T-helper 17 cell (primary cell): Measurements from ENCODE around the gene DNAJB9. TPM values are rescaled to one million over a fixed set of nuclear protein-coding genes. Genes with fewer than 3 reads are reported as not detected.
"Not testable (repeated sequence)": the region's sequence is repeated elsewhere in the genome, so short reads cannot be mapped to it uniquely, and the experiment has no call there.

Source experiments
- ATAC-seq: fragments of 150-1000 bp; cut with Tn5 transposase; 2 replicates; pipeline ENCODE4 v1.10.0; 2021; ENCODE audit warnings: mild to moderate bottlenecking, moderate library complexity
- DNase-seq, 3 donors: peaks; one replicate each; pipeline versions ENCODE4 v3.0.0 to v3.0.0-alpha.2; 2020 to 2021
- H3K9me3 ChIP-seq: one replicate; pipeline ENCODE4 v1.7.0; 2013; ENCODE audit warnings: low read length, mild to moderate bottlenecking; ENCODE audit not compliant: control insufficient read depth, poor library complexity, severe bottlenecking
- H3K27ac Mint-ChIP-seq: one replicate; pipeline ENCODE4 v1.8.0; 2022; ENCODE audit warnings: mild to moderate bottlenecking, moderate library complexity, mixed read lengths
- H3K27me3 Mint-ChIP-seq: one replicate; pipeline ENCODE4 v1.8.0; 2022; ENCODE audit warnings: mixed read lengths
- H3K36me3 Mint-ChIP-seq: one replicate; pipeline ENCODE4 v1.8.0; 2022; ENCODE audit warnings: low read depth, mixed read lengths
- H3K4me1 Mint-ChIP-seq: one replicate; pipeline ENCODE4 v1.8.0; 2022; ENCODE audit warnings: mild to moderate bottlenecking, mixed read lengths
- H3K4me3 Mint-ChIP-seq: one replicate; pipeline ENCODE4 v1.8.0; 2022; ENCODE audit warnings: mild to moderate bottlenecking, moderate library complexity, mixed read lengths
- total RNA-seq, 4 donors: library from RNA in 2 of 4; stranded (reverse) in 2 of 4; gene quantifications; one replicate each; pipeline ENCODE4 v1.2.3 and lab custom pipeline; 2022 to 2026

The DNAJB9 gene
- total RNA-seq, 2 donors from 2014 or later, result 54.3 to 58.3 TPM

DNA sequence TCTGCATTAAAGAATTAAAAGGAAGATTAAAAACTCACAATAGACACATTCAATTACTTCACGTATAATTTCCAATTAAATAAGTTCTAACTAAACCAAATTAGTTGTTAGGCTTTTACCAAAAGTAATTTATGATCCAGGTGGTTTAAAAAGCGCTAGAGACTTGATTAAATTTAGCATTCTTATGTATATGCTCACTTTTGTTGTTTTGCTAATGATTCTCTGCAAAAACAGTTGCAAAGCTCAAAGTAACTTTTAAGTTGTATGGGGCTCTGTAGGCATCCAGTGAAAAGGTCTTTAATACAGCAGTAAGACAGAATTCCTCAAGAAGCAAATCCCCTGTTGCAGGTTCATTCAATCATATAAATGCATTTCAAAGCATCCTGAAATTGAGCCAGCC is 28.2 kb upstream of the DNAJB9 start:
- Mint-ChIP-seq H3K4me1 (no peaks in the 10 kb centered on the region), H3K36me3 (no peaks in the 10 kb centered on the region), H3K27me3 (peaks cover 7% of the 10 kb centered on the region), H3K27ac (no peak overlapping the region), H3K4me3 (no peak overlapping the region)
- DNase-seq (no peak), ATAC-seq (no peak)
- no peaks in the 10 kb centered on the region for H3K9me3 ChIP-seq

DNA sequence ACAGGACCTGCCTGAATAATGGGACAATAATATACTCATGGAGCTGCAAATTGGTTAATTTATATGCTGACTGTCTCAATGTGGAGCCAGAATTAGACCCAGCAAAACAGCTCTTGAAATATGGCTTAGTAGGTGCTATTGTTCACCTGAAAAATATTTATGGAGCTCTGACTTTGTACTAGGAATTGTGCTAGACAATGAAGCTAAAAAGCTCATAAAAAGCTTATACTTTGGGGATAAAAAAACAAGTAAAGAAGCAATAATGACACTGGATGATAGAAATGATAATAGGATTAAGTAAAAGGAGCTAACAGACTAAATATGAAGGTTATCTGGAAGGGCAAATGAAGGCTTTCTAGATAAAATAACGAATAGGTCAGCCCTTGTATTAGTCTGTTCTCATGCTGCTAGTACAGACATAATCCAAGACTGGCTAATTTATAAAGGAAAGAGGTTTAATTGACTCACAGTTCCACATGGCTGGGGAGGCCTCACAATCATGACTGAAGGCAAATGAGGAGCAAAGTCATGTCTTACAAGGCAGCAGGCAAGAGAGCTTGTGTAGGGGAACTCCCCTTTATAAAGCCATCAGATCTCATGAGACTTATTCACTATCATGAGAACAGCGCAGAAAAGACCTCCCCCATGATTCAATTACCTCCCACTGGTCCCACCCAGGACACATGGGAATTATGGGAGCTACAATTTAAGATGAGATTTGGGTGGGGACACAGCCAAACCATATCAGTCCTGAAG is 21.4 kb upstream of the DNAJB9 start:
- H3K4me1 Mint-ChIP-seq, H3K36me3 Mint-ChIP-seq, H3K4me3 Mint-ChIP-seq, ATAC-seq, H3K27me3 Mint-ChIP-seq, DNase-seq, H3K27ac Mint-ChIP-seq, H3K9me3 ChIP-seq: not testable (repeated sequence)

DNA sequence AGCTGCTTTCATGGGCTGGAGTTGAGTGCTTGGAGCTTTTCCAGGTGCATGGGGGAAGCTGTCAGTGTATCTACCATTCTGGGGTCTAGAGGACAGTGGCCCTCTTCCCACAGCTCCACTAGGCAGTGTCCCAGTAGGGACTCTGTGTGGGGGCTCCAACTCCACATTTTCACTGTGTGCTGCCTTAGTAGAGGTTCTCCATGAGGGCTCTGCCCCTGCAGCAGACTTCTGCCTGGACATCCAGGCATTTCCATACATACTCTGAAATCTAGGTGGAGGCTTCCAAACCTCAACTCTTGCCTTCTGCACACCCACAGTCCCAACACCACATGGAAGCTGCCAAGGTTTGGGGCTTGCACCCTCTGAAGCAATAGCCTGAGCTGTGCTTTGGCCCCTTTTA is 13.0 kb upstream of the DNAJB9 start:
- not testable (repeated sequence) for DNase-seq, H3K9me3 ChIP-seq, H3K27me3 Mint-ChIP-seq, H3K36me3 Mint-ChIP-seq, H3K4me3 Mint-ChIP-seq, H3K27ac Mint-ChIP-seq, ATAC-seq, H3K4me1 Mint-ChIP-seq

DNA sequence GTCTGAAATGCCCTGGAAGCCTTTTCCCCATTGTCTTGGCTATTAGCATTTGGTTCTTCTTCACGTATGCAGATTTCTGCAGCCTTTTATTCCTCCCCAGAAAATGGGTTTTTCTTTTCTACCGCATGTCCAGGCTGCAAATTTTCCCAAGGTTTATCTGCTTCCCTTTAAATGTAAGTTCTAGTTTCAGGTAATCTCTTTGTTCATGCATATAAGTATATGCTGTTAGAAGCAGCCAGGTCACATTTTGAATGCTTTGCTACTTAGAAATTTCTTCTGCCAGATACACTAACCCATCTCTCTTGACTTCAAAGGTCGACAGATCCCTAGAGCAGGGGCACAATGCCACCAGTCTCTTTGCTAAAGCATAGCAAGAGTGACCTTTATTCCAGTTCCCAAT is 12.5 kb upstream of the DNAJB9 start:
- DNase-seq (no peak), ATAC-seq (no peak)
- H3K27ac Mint-ChIP-seq, result no peak overlapping the region
- peaks cover 3% of the 10 kb centered on the region for H3K4me1 Mint-ChIP-seq
- H3K4me3 Mint-ChIP-seq, result no peak overlapping the region
- H3K27me3 Mint-ChIP-seq, result no peaks in the 10 kb centered on the region
- H3K36me3 Mint-ChIP-seq, result peaks cover 5% of the 10 kb centered on the region
- no peaks in the 10 kb centered on the region for H3K9me3 ChIP-seq

DNA sequence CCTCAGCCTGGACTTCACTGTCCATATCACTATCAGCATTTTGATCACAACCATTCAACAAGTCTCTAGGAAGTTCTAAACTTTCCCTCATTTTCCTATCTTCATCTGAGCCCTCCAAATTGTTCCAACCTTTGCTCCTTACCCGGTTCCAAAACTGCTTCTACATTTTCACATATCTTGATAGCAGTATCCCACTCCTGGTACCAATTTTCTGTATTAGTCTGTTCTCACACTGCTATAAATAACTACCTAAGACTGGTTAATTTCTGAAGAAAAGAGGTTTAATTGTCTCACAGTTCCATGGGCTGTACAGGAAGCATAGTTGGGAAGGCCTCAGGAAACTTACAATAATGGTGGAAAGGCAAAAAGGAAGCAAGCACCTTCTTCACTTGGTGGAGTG is 12.1 kb upstream of the DNAJB9 start:
- no peaks in the 10 kb centered on the region for H3K9me3 ChIP-seq
- H3K36me3 Mint-ChIP-seq, result peaks cover 5% of the 10 kb centered on the region
- no peak overlapping the region for H3K4me3 Mint-ChIP-seq
- DNase-seq, result no peak
- ATAC-seq, result no peak
- H3K4me1 Mint-ChIP-seq, result peaks cover 3% of the 10 kb centered on the region
- no peaks in the 10 kb centered on the region for H3K27me3 Mint-ChIP-seq
- no peak overlapping the region for H3K27ac Mint-ChIP-seq

DNA sequence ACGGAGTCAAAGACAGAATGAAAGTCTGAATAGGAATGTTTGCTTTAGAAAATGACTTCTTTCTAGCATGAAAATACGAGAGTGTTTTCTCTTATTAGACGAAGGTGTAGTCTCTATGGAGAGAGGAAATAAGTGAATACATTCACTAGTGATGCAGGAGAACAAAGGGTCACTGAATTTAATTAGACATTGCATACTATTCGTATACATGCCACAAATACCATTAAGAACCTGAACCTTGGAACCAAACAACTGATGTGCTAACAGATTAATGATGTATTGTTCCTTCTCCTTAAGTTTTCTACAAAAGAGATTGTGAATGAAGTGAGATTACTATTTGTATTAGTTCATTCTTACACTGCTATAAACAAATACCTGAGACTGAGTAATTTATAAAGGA is 10.4 kb upstream of the DNAJB9 start:
- H3K36me3 Mint-ChIP-seq, result peaks cover 5% of the 10 kb centered on the region
- no peaks in the 10 kb centered on the region for H3K27me3 Mint-ChIP-seq
- peaks cover 3% of the 10 kb centered on the region for H3K4me1 Mint-ChIP-seq
- ATAC-seq (no peak), DNase-seq (no peak)
- H3K4me3 Mint-ChIP-seq, result no peak overlapping the region
- H3K27ac Mint-ChIP-seq, result no peak overlapping the region
- H3K9me3 ChIP-seq, result no peaks in the 10 kb centered on the region

DNA sequence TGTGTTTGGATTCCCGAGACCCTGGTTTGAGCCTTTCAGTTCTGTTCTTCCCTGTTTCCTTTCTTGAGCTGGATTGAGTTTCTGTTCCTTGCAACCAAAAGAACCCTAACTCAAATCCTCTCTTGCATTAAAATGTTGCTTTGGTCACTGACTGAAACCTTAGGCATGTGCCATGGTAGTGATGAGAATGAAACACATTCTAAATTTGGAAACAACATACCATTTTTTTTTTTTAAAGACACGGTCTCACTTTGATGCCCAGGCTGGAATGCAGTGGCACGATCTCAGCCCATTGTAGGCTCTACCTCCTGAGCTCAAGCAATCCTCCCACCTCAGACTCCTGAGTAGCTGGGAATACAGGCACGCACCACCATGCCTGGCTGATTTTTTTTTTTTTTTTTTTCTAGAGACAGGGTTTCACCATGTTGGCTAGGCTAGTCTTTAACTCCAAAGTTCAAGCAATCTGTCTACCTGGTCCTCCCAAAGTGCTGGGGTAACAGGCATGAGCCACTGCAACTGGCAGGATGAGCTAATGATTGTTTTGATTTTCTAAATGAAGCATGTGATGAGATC is 8.5 kb upstream of the DNAJB9 start:
- no peaks in the 10 kb centered on the region for H3K27me3 Mint-ChIP-seq
- H3K36me3 Mint-ChIP-seq, result peaks cover 8% of the 10 kb centered on the region
- peaks cover 7% of the 10 kb centered on the region for H3K4me1 Mint-ChIP-seq
- no peak overlapping the region for H3K4me3 Mint-ChIP-seq
- ATAC-seq (no peak), DNase-seq (no peak)
- H3K27ac Mint-ChIP-seq, result no peak overlapping the region
- no peaks in the 10 kb centered on the region for H3K9me3 ChIP-seq

DNA sequence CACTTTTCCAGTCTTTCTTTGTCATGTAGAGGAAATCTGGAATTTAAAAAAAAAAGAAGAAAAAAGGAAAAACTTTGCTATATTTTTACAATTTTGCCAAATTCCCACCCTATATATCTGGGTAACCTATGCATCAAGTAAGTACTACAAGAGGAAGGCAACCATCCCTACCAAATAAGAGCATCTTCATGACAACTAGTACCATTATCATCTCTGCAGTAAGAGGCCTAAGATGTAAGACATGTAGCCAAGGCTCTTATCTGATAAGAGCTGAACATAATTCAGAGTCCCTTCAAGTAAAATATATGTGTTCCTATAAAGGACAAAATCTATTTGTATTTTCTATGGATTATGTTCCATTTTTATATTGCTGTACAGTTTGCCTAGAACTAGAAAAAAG is 3.7 kb upstream of the DNAJB9 start:
- peaks cover 11% of the 10 kb centered on the region for H3K36me3 Mint-ChIP-seq
- no peaks in the 10 kb centered on the region for H3K9me3 ChIP-seq
- DNase-seq, result no peak
- no peak overlapping the region for H3K27ac Mint-ChIP-seq
- no peak overlapping the region for H3K4me3 Mint-ChIP-seq
- H3K4me1 Mint-ChIP-seq, result peaks cover 24% of the 10 kb centered on the region
- no peaks in the 10 kb centered on the region for H3K27me3 Mint-ChIP-seq
- ATAC-seq, result no peak

DNA sequence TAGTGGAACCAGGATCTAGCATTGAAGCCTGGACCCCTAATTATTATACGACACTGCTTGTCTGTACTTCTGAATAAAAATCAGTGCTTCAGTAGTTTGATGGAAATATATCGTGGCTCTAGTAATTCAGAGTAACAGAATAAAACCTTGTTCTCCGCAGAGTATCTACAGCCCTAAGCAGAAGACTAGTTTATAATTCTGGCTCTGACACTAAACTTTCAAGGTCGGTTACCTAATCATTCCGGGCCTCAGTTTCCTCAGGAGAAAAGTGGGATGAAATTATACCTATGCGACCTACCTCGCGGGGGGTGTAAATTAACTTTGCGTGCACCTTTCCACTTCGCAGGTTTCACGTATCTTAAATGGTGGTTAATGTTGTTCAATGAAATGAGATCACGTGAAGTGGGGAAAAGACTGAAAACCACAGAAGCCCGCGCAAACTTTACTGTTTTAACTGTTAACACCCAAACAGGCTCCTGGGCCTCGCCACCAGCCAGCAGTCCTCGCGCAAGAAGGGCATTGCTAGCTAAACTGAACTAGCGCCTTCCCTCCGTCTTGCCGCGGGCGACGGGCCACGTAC is 783 bp upstream of the DNAJB9 start:
- no peaks in the 10 kb centered on the region for H3K27me3 Mint-ChIP-seq
- no peaks in the 10 kb centered on the region for H3K9me3 ChIP-seq
- H3K27ac Mint-ChIP-seq, result peak overlapping the region; percentile 100
- H3K36me3 Mint-ChIP-seq, result peaks cover 10% of the 10 kb centered on the region
- peak; percentile 37 for ATAC-seq
- peak overlapping the region; percentile 100 for H3K4me3 Mint-ChIP-seq
- H3K4me1 Mint-ChIP-seq, result peaks cover 29% of the 10 kb centered on the region
- DNase-seq, result peak in 1 of 3 donors; percentile 46

DNA sequence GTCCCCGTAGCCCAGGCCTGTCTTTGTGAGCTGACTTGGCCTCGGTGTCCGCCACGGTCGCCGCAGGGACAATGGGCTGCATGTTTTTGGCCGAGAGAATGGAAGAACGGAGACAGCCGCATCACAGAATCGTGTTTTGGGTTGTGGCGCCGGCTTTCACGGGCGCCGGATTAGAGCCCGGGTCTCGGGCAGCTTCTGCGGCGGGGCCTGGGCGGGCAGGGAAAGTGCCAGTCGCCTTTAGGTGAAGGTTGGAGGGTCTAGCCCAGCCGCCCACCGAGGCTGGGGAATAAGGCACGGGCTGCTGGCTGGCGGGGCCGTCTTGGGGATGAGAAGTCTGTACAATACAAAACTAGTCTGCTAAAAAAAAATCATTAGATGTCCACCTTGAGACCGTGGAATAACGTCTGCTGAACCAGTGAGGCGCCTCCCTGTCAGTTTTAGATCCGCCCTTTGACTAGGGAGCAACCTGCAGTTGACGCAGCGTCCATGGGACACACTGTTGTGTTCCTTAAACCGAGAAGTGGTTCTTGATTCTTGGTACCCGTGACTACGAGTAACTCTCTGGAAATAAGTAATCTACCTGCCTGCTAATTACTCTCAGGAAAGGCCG is 577 bp downstream of the DNAJB9 start:
- Mint-ChIP-seq H3K4me1 (peaks cover 34% of the 10 kb centered on the region), H3K4me3 (peak overlapping the region; percentile 100), H3K36me3 (peaks cover 10% of the 10 kb centered on the region), H3K27ac (peak overlapping the region; percentile 100), H3K27me3 (no peaks in the 10 kb centered on the region)
- DNase-seq (peak; percentile 17 to 23 (median 22)), ATAC-seq (peak; percentile 5)
- H3K9me3 ChIP-seq, result no peaks in the 10 kb centered on the region

DNA sequence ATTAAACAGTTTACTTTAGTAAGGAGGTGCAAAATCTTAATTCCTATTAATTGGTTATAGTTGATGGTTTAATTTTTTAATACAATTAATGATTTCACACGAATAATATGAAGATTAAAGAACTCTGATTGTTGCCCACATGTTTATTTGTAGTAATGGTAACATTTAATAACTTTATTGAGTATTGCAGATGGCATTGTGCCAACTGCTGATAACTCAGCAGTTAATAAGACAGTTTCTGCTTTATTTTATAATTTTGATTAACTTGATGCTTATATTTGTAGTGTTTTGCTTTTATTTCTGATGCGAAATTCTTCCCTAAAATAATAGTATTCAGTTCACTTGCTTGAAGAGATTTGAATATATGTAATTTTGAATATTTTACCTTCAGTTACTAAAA is 2.8 kb downstream of the DNAJB9 start:
- Mint-ChIP-seq H3K4me1 (peaks cover 41% of the 10 kb centered on the region), H3K27ac (no peak overlapping the region)
- ATAC-seq, result no peak

DNA sequence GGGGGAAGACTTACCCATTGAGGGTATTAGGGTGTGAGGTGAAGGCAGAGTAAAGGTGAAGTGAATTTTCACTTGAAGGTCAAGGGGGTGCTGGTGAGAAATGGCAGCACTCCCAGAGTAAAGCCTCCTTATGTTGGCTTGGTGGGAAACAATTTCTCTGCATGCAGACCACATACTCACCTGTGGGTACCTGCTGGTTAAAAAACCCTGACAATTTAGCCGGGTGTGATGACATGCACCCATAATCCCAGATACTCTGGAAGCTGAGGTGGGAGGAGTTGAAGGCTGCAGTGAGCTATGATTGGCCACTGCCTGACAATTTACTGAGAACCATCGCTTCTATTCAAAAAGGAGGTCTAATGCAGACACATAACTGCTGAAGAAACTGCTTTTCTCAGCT is 5.5 kb downstream of the DNAJB9 start:
- Mint-ChIP-seq H3K27me3 (no peaks in the 10 kb centered on the region), H3K27ac (no peak overlapping the region), H3K4me1 (peaks cover 28% of the 10 kb centered on the region), H3K36me3 (peaks cover 9% of the 10 kb centered on the region), H3K4me3 (no peak overlapping the region)
- no peaks in the 10 kb centered on the region for H3K9me3 ChIP-seq
- DNase-seq (no peak), ATAC-seq (no peak)

More for the DNA sequence above, 2.8 kb downstream of the DNAJB9 start:
- Mint-ChIP-seq H3K27me3 (no peaks in the 10 kb centered on the region), H3K4me3 (no peak overlapping the region), H3K36me3 (peaks cover 12% of the 10 kb centered on the region)
- no peak for DNase-seq
- no peaks in the 10 kb centered on the region for H3K9me3 ChIP-seq

DNA sequence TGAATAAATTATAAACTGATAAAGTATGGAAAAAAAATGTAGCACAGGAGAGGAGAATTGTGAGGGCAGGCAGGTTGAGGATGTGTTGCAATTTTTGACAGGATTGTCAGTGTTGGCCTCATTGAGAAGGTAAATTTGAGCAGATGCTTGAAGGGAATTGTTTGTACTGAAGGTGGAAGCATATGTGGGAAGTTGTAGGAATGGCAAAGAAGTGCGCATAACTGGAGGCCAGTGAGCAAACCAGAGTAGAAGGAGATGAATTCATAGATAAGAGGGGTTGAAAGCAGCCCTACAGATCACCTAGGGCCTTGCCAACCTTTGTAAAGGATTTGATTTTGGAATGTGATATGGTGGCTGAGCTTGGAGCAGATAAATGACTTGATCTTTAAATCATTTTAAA is 6.4 kb downstream of the DNAJB9 start:
- no peaks in the 10 kb centered on the region for H3K9me3 ChIP-seq
- Mint-ChIP-seq H3K27me3 (no peaks in the 10 kb centered on the region), H3K4me3 (no peak overlapping the region), H3K4me1 (peaks cover 27% of the 10 kb centered on the region), H3K27ac (no peak overlapping the region), H3K36me3 (peaks cover 9% of the 10 kb centered on the region)
- ATAC-seq (no peak), DNase-seq (no peak)
